IMR-90 (cell line): ENCODE data around the gene RAI14. TPM values are rescaled to one million over a fixed set of nuclear protein-coding genes. Genes with fewer than 3 reads are reported as not detected.

Experiments
- ATAC-seq: fragments of 200-7000 bp; cut with Tn5 transposase; 2 replicates; pipeline ENCODE4 v1.9.1; 2020; ENCODE audit warnings: low read depth, mild to moderate bottlenecking, moderate library complexity
- BruUV-seq: library from RNA; stranded (reverse); fragments of 400-500 nt; replicated peaks from 2 replicates; lab custom pipeline; 2021; lab: Mats Ljungman, UMichigan
- CTCF ChIA-PET: fragments of 300-600 bp; formaldehyde crosslinking; extraction: SDS; loops from one replicate; lab custom pipeline; 2021; ENCODE audit warnings: antibody characterized with exemption; lab: Yijun Ruan, JAX
- POLR2A ChIA-PET: fragments of 300-600 bp; sonication (Branson Sonifier 250); formaldehyde crosslinking; loops from one replicate; lab custom pipeline; 2022; ENCODE audit warnings: antibody characterized with exemption; ENCODE audit not compliant: unreplicated experiment; lab: Charles Lee
- DNase-seq: peaks from one replicate; pipeline ENCODE4 v3.0.0; 2013
- H2AFZ ChIP-seq: replicated peaks from 2 replicates; pipeline ENCODE3; 2013; ENCODE audit warnings: low read length, mild to moderate bottlenecking; ENCODE audit not compliant: poor library complexity
- H2AK5ac ChIP-seq: 2 replicates; pipeline ENCODE4 v1.6.1; 2013; ENCODE audit warnings: low read depth, low read length, inconsistent platforms
- H2AK9ac ChIP-seq: replicated peaks from 2 replicates; pipeline ENCODE3; 2013; ENCODE audit warnings: mild to moderate bottlenecking, low read depth, low read length, moderate library complexity; ENCODE audit not compliant: poor library complexity
- H2BK120ac ChIP-seq: 2 replicates; pipeline ENCODE4 v1.6.1; 2013; ENCODE audit warnings: low read depth, low read length, inconsistent platforms
- H2BK15ac ChIP-seq: 3 replicates; pipeline ENCODE4 v1.6.1; 2013; ENCODE audit warnings: low read depth, low read length, inconsistent platforms
- H2BK20ac ChIP-seq: 2 replicates; pipeline ENCODE4 v1.6.1; 2013; ENCODE audit warnings: low read depth, mild to moderate bottlenecking, inconsistent platforms, low read length, moderate library complexity
- H2BK5ac ChIP-seq: 2 replicates; pipeline ENCODE4 v1.6.1; 2013; ENCODE audit warnings: mild to moderate bottlenecking, low read depth, low read length, inconsistent platforms; ENCODE audit not compliant: poor library complexity, severe bottlenecking
- H3K14ac ChIP-seq: replicated peaks from 2 replicates; pipeline ENCODE4 v1.6.1; 2013; ENCODE audit warnings: low read depth, low read length, inconsistent platforms
- H3K18ac ChIP-seq: 2 replicates; pipeline ENCODE4 v1.6.1; 2013; ENCODE audit warnings: low read depth, low read length, control low read depth
- H3K23ac ChIP-seq: 2 replicates; pipeline ENCODE4 v1.6.1; 2013; ENCODE audit warnings: low read depth, low read length, inconsistent platforms
- H3K27ac ChIP-seq: 2 replicates; pipeline ENCODE4 v1.5.1; 2013; ENCODE audit warnings: mild to moderate bottlenecking, control low read depth, low read length; ENCODE audit not compliant: insufficient read depth
- H3K27me3 ChIP-seq: 2 replicates; pipeline ENCODE4 v1.6.1; 2013; ENCODE audit warnings: low read length; ENCODE audit not compliant: control insufficient read depth, insufficient read depth
- H3K36me3 ChIP-seq: 2 replicates; pipeline ENCODE4 v1.6.1; 2013; ENCODE audit warnings: low read length, mixed read lengths; ENCODE audit not compliant: control insufficient read depth, insufficient read depth
- H3K4ac ChIP-seq: 2 replicates; pipeline ENCODE4 v1.6.1; 2013; ENCODE audit warnings: low read depth, low read length, inconsistent platforms
- H3K4me1 ChIP-seq: 2 replicates; pipeline ENCODE4 v1.6.1; 2013; ENCODE audit warnings: low read length, mixed read lengths; ENCODE audit not compliant: control insufficient read depth, insufficient read depth
- H3K4me2 ChIP-seq: 2 replicates; pipeline ENCODE4 v1.6.1; 2013; ENCODE audit warnings: low read depth, mild to moderate bottlenecking, control low read depth, low read length, moderate library complexity
- H3K4me3 ChIP-seq: 2 replicates; pipeline ENCODE4 v1.5.1; 2013; ENCODE audit warnings: low read depth, mild to moderate bottlenecking, control low read depth, low read length, moderate library complexity; ENCODE audit not compliant: insufficient read depth
- H3K56ac ChIP-seq: 2 replicates; pipeline ENCODE4 v1.6.1; 2013; ENCODE audit warnings: low read length, inconsistent platforms; ENCODE audit not compliant: insufficient read depth; ENCODE audit errors: extremely low read depth
- H3K79me1 ChIP-seq, 2 experiments: 2 replicates each; pipeline ENCODE4 v1.6.1; 2013; ENCODE audit warnings: low read length in 2 of 2, inconsistent platforms in 1 of 2, low read depth in 1 of 2
- H3K9ac ChIP-seq: 2 replicates; pipeline ENCODE4 v1.6.1; 2013; ENCODE audit warnings: low read depth, low read length, control low read depth
- H3K9me1 ChIP-seq: 2 replicates; pipeline ENCODE4 v1.6.1; 2013; ENCODE audit warnings: low read length, inconsistent platforms; ENCODE audit not compliant: insufficient read depth
- H3K9me3 ChIP-seq: 2 replicates; pipeline ENCODE4 v1.6.1; 2013; ENCODE audit warnings: low read length; ENCODE audit not compliant: control insufficient read depth, insufficient read depth
- H4K20me1 ChIP-seq: 2 replicates; pipeline ENCODE4 v1.6.1; 2013; ENCODE audit warnings: low read length, inconsistent platforms; ENCODE audit not compliant: insufficient read depth
- H4K5ac ChIP-seq: 2 replicates; pipeline ENCODE4 v1.6.1; 2013; ENCODE audit warnings: mild to moderate bottlenecking, low read depth, low read length, control low read depth
- H4K8ac ChIP-seq, 2 experiments: 2 replicates each; pipeline ENCODE4 v1.6.1; 2013; ENCODE audit warnings: low read depth in 2 of 2, low read length in 2 of 2, control low read depth in 1 of 2, inconsistent platforms in 1 of 2
- H4K91ac ChIP-seq: 2 replicates; pipeline ENCODE4 v1.6.1; 2013; ENCODE audit warnings: low read depth, low read length, inconsistent platforms; ENCODE audit not compliant: insufficient read depth
- BHLHE40 ChIP-seq: fragments of 150-350 bp; IDR thresholded peaks from 2 replicates; pipeline ENCODE4 v1.6.1; 2016; ENCODE audit warnings: mild to moderate bottlenecking, low read depth, low read length
- CEBPB ChIP-seq: IDR thresholded peaks from 2 replicates; pipeline ENCODE4 v1.6.1; 2012; ENCODE audit warnings: low read depth, low read length, improper control_type of control experiment
- CHD1 ChIP-seq: IDR thresholded peaks from 2 replicates; pipeline ENCODE4 v1.6.1; 2012; ENCODE audit warnings: low read depth, low read length, improper control_type of control experiment
- CTCF ChIP-seq: conservative IDR thresholded peaks from 2 replicates; pipeline ENCODE4 v1.5.1; 2012; ENCODE audit warnings: mild to moderate bottlenecking, low read depth, low read length, improper control_type of control experiment
- FOS ChIP-seq: fragments of 150-350 bp; IDR thresholded peaks from 2 replicates; pipeline ENCODE4 v1.6.1; 2016; ENCODE audit warnings: low read depth, low read length
- MAFK ChIP-seq: IDR thresholded peaks from 2 replicates; pipeline ENCODE4 v1.6.1; 2012; ENCODE audit warnings: low read depth, low read length, improper control_type of control experiment
- MAZ ChIP-seq: IDR thresholded peaks from 2 replicates; pipeline ENCODE4 v1.6.1; 2012; ENCODE audit warnings: low read depth, mild to moderate bottlenecking, low read length, improper control_type of control experiment, moderate library complexity, borderline replicate concordance
- MXI1 ChIP-seq: IDR thresholded peaks from 2 replicates; pipeline ENCODE4 v1.6.1; 2012; ENCODE audit warnings: low read depth, mild to moderate bottlenecking, low read length, moderate library complexity, borderline replicate concordance
- NFE2L2 ChIP-seq: fragments of 150-350 bp; IDR thresholded peaks from 2 replicates; pipeline ENCODE4 v1.6.1; 2016; ENCODE audit warnings: low read depth, mild to moderate bottlenecking, low read length
- POLR2A ChIP-seq: IDR thresholded peaks from 2 replicates; pipeline ENCODE4 v1.6.1; 2012; ENCODE audit warnings: mild to moderate bottlenecking, low read depth, low read length
- RCOR1 ChIP-seq: IDR thresholded peaks from 2 replicates; pipeline ENCODE4 v1.6.1; 2012; ENCODE audit warnings: mild to moderate bottlenecking, low read length, improper control_type of control experiment; ENCODE audit not compliant: insufficient replicate concordance
- SMC3 ChIP-seq: fragments of 150-350 bp; IDR thresholded peaks from 2 replicates; pipeline ENCODE4 v1.6.1; 2016; ENCODE audit warnings: low read depth, mild to moderate bottlenecking, antibody characterized with exemption, low read length, moderate library complexity
- WGBS, 2 experiments: methylation state at CpG; one replicate each; pipeline versions ENCODE4 v1.1.5 to v1.1.7; 2013; ENCODE audit warnings: missing lambda C conversion rate in 2 of 2; ENCODE audit not compliant: insufficient read length in 1 of 2; ENCODE audit errors: extremely low coverage in 2 of 2; 5-methylcytosine and 5-hydroxymethylcytosine counted together
- dilution Hi-C: fragments of 300-500 bp; cut with HindIII; formaldehyde crosslinking; loops from one replicate; pipeline ENCODE4 v1.14.3; 2018; ENCODE audit warnings: low sequenced_read_pairs; ENCODE audit not compliant: unreplicated experiment
- in situ Hi-C: fragments of 300-500 bp; cut with MboI; formaldehyde crosslinking; loops from 3 replicates; pipeline ENCODE4 v1.14.3; 2019; ENCODE audit warnings: low sequenced_read_pairs, inconsistent platforms, mixed read lengths
- intact Hi-C: fragments of 100-400 bp; cut with micrococcal nuclease; formaldehyde crosslinking; loops from 2 replicates; pipeline ENCODE4 v1.10.0; 2022
- polyA plus RNA-seq, 3 experiments: library from polyadenylated mRNA; depleted of rRNA; stranded (reverse); fragments of >200 nt; gene quantifications; 2 replicates each; pipeline ENCODE4 v1.2.3, GENCODE V29; 2012; ENCODE audit warnings: low replicate concordance in 1 of 3
- total RNA-seq: library from RNA; depleted of rRNA; stranded (reverse); fragments of >200 nt; gene quantifications from 2 replicates; pipeline ENCODE4 v1.2.3, GENCODE V29; 2012

Gene RAI14
- total and polyA plus RNA-seq, 2 of the 4 experiments (the other 2 are of a cell fraction) = 221 to 267 TPM

GRCh38 chr5:34674187-34674586, 18.1 kb downstream of the RAI14 start:
- Histone ChIP-seq H2BK5ac (peak overlapping the region; percentile 96), H3K4me1 (peaks cover 36% of the 10 kb centered on the region), H3K9me1 (peaks cover 42% of the 10 kb centered on the region), H2BK20ac (peak overlapping the region; percentile 61; the same call in 1 of the 2 replicates), H3K36me3 (peaks cover 16% of the 10 kb centered on the region), H4K91ac (peak overlapping the region; percentile 67; the same call in 1 of the 2 replicates), H3K4me3 (no peak overlapping the region), H3K27me3 (no peaks in the 10 kb centered on the region), H3K4me2 (peak overlapping the region; percentile 38; the same call in 1 of the 2 replicates), H2AK9ac (no peak overlapping the region), H2AK5ac (0 out of 2 replicates have a peak overlapping the region, but pooled peaks have one; percentile 45), H3K4ac (peak overlapping the region; percentile 88; the same call in 1 of the 2 replicates), H2AFZ (no peak overlapping the region), H2BK15ac (no peak overlapping the region; the same call in 2 of the 3 replicates), H3K18ac (no peak overlapping the region), H2BK120ac (peak overlapping the region; percentile 84; the same call in 1 of the 2 replicates), H3K14ac (no peak overlapping the region), H4K8ac (peak overlapping the region; percentile 37 to 81; a peak in 2 of 4 replicates), H3K56ac (peak overlapping the region; percentile 5; the same call in 1 of the 2 replicates), H4K5ac (no peak overlapping the region), H3K9ac (no peak overlapping the region), H3K79me1 (peaks cover 0 to 55% of the 10 kb centered on the region in 2 experiments; a peak in 2 of 4 replicates), H3K9me3 (no peaks in the 10 kb centered on the region), H4K20me1 (peaks cover 95% of the 10 kb centered on the region), H3K27ac (peak overlapping the region; percentile 80; the same call in 1 of the 2 replicates), H3K23ac (peak overlapping the region; percentile 93; the same call in 1 of the 2 replicates)
- CTCF ChIA-PET = no interaction called here
- in situ Hi-C loops (no loop called here), intact Hi-C loops (no loop called here), dilution Hi-C loops (no loop called here)
- no CpG with 5 or more reads among the region's 3 CpGs for WGBS, 2 experiments
- DNase-seq (peak; percentile 98), ATAC-seq (peak; percentile 55)
- no TSS peak for BruUV-seq
- TF ChIP-seq MXI1 = no peak
- TF ChIP-seq CTCF = no peak
- peak; percentile 25; the same call in 1 of the 2 replicates for TF ChIP-seq FOS
- TF ChIP-seq CHD1 = no peak
- no peak for TF ChIP-seq RCOR1
- no peak for TF ChIP-seq MAFK
- TF ChIP-seq SMC3 = no peak
- no peak for TF ChIP-seq BHLHE40
- no peak for TF ChIP-seq NFE2L2
- no peak for TF ChIP-seq POLR2A
- no peak for TF ChIP-seq MAZ
- peak; percentile 74 for TF ChIP-seq CEBPB
- POLR2A ChIA-PET = no interaction called here
